Osteocyte (in vitro differentiated cells): Measurements from ENCODE around the gene RAMP1. TPM values are rescaled to one million over a fixed set of nuclear protein-coding genes. Genes with fewer than 3 reads are reported as not detected.
A peak's percentile ranks its signal among the peaks of the same experiment; 100 is the strongest.

Experiments
- DNase-seq: peaks from one replicate; pipeline ENCODE4 v3.0.0; 2021; ENCODE audit warnings: mixed read lengths; ENCODE audit not compliant: unreplicated experiment; ENCODE audit errors: extremely low spot score
- H3K27ac Mint-ChIP-seq: one replicate; pipeline ENCODE4 v1.8.0; 2021; ENCODE audit warnings: mild to moderate bottlenecking, mixed read lengths; ENCODE audit not compliant: unreplicated experiment
- H3K27me3 Mint-ChIP-seq: one replicate; pipeline ENCODE4 v1.8.0; 2021; ENCODE audit warnings: mixed read lengths; ENCODE audit not compliant: unreplicated experiment
- H3K36me3 Mint-ChIP-seq: one replicate; pipeline ENCODE4 v1.8.0; 2021; ENCODE audit warnings: mixed read lengths; ENCODE audit not compliant: unreplicated experiment
- H3K4me1 Mint-ChIP-seq: one replicate; pipeline ENCODE4 v1.8.0; 2021; ENCODE audit warnings: mixed read lengths; ENCODE audit not compliant: unreplicated experiment
- H3K4me3 Mint-ChIP-seq: one replicate; pipeline ENCODE4 v1.8.0; 2021; ENCODE audit warnings: mild to moderate bottlenecking, moderate library complexity, mixed read lengths; ENCODE audit not compliant: unreplicated experiment
- H3K9me3 Mint-ChIP-seq: one replicate; pipeline ENCODE4 v1.8.0; 2021; ENCODE audit warnings: mixed read lengths; ENCODE audit not compliant: unreplicated experiment
- CTCF ChIP-seq: fragments of 200-600 bp; sonication (generic); IDR thresholded peaks from 2 replicates; pipeline ENCODE4 v1.5.0; 2021; ENCODE audit warnings: antibody characterized with exemption, mild to moderate bottlenecking, moderate library complexity
- total RNA-seq: library from RNA; stranded (reverse); gene quantifications from 2 replicates; pipeline ENCODE4 v1.2.1, GENCODE V29; 2021

Gene RAMP1
- total RNA-seq, 1 donor from 2014 or later = 93.4 TPM

GRCh38 chr2:237862528-237862895, 3.1 kb downstream of the RAMP1 start:
- Mint-ChIP-seq H3K9me3 (no peaks in the 10 kb centered on the region), H3K27ac (peak overlapping the region; percentile 44), H3K36me3 (no peaks in the 10 kb centered on the region), H3K27me3 (no peaks in the 10 kb centered on the region), H3K4me1 (peaks cover 82% of the 10 kb centered on the region), H3K4me3 (no peak overlapping the region)
- DNase-seq = no peak
- no peak for TF ChIP-seq CTCF

GRCh38 chr2:237863102-237863511, 3.7 kb downstream of the RAMP1 start:
- peaks cover 83% of the 10 kb centered on the region for H3K4me1 Mint-ChIP-seq
- no peaks in the 10 kb centered on the region for H3K9me3 Mint-ChIP-seq
- H3K4me3 Mint-ChIP-seq = no peak overlapping the region
- H3K27ac Mint-ChIP-seq = peak overlapping the region; percentile 48
- H3K27me3 Mint-ChIP-seq = no peaks in the 10 kb centered on the region
- H3K36me3 Mint-ChIP-seq = no peaks in the 10 kb centered on the region
- TF ChIP-seq CTCF = no peak
- DNase-seq = peak; percentile 67

- H3K27me3 Mint-ChIP-seq = no peaks in the 10 kb centered on the region
- peak overlapping the region; percentile 10 for H3K4me3 Mint-ChIP-seq
- H3K4me1 Mint-ChIP-seq = peaks cover 83% of the 10 kb centered on the region
- TF ChIP-seq CTCF = no peak
- H3K9me3 Mint-ChIP-seq = no peaks in the 10 kb centered on the region
- H3K27ac Mint-ChIP-seq = peak overlapping the region; percentile 96
- no peaks in the 10 kb centered on the region for H3K36me3 Mint-ChIP-seq
- peak; percentile 68 for DNase-seq
These were observed 4.4 kb downstream of the RAMP1 start for GRCh38 chr2:237863689-237864443.

- Mint-ChIP-seq H3K9me3 (no peaks in the 10 kb centered on the region), H3K27me3 (no peaks in the 10 kb centered on the region), H3K36me3 (no peaks in the 10 kb centered on the region), H3K4me1 (peaks cover 84% of the 10 kb centered on the region), H3K27ac (peak overlapping the region; percentile 96), H3K4me3 (peak overlapping the region; percentile 21)
- peak; percentile 76 for DNase-seq
- TF ChIP-seq CTCF = no peak
These were observed 5.1 kb downstream of the RAMP1 start for GRCh38 chr2:237864444-237864931.

GRCh38 chr2:237864940-237865622, 5.7 kb downstream of the RAMP1 start:
- H3K4me3 Mint-ChIP-seq = peak overlapping the region; percentile 35

More at GRCh38 chr2:237864940-237865622, 5.7 kb downstream of the RAMP1 start:
- no peak for TF ChIP-seq CTCF
- Mint-ChIP-seq H3K4me1 (peaks cover 82% of the 10 kb centered on the region), H3K36me3 (no peaks in the 10 kb centered on the region), H3K9me3 (no peaks in the 10 kb centered on the region), H3K27me3 (no peaks in the 10 kb centered on the region), H3K27ac (peak overlapping the region; percentile 96)
- DNase-seq = peak; percentile 67
